Activated T-helper 2 cell treated with anti-CD3 and anti-CD28 coated beads, Interferon-gamma antibody, Interleukin-2, Interleukin-4, amounts not matched to agents 10 μg/mL and 5 μg/mL and 100 μg/mL, durations not matched to agents 14 hours and 24 hours and 36 hours (primary cell): ENCODE results near the gene SLC18A3. TPM values are rescaled to one million over a fixed set of nuclear protein-coding genes. Genes with fewer than 3 reads are reported as not detected.
A peak's percentile ranks its signal among the peaks of the same experiment; 100 is the strongest.

ENCODE experiments used
- DNase-seq: peaks from one replicate; pipeline ENCODE4 v3.0.0; 2021; ENCODE audit warnings: low spot score
- H3K27ac Mint-ChIP-seq: one replicate; pipeline ENCODE4 v1.8.0; 2021; ENCODE audit warnings: mixed read lengths
- H3K27me3 Mint-ChIP-seq: one replicate; pipeline ENCODE4 v1.8.0; 2021; ENCODE audit warnings: low read depth, mixed read lengths
- H3K36me3 Mint-ChIP-seq: one replicate; pipeline ENCODE4 v1.8.0; 2021; ENCODE audit warnings: low read depth, mixed read lengths
- H3K4me1 Mint-ChIP-seq: one replicate; pipeline ENCODE4 v1.8.0; 2021; ENCODE audit warnings: low read depth, mixed read lengths
- H3K4me3 Mint-ChIP-seq: one replicate; pipeline ENCODE4 v1.8.0; 2021; ENCODE audit warnings: low read depth, mild to moderate bottlenecking, moderate library complexity, mixed read lengths
- H3K9me3 Mint-ChIP-seq: one replicate; pipeline ENCODE4 v1.8.0; 2021; ENCODE audit warnings: mixed read lengths
- intact Hi-C: fragments of 100-400 bp; cut with micrococcal nuclease; formaldehyde crosslinking; loops from one replicate; pipeline ENCODE4 v1.15.1; 2023
- total RNA-seq: library from RNA; stranded (reverse); gene quantifications from 2 replicates; pipeline ENCODE4 v1.2.3, GENCODE V29; 2022

Gene SLC18A3
- total RNA-seq, 1 donor from 2014 or later = 0.32 TPM

- no peak for DNase-seq
- peaks cover 9% of the 10 kb centered on the region for H3K4me1 Mint-ChIP-seq
- no peaks in the 10 kb centered on the region for H3K9me3 Mint-ChIP-seq
- peaks cover 62% of the 10 kb centered on the region for H3K27me3 Mint-ChIP-seq
- intact Hi-C loops = loop anchor here (5.0 kb wide), 1 partner anchor 1383 kb away; no protein-coding TSS in a partner anchor
- H3K27ac Mint-ChIP-seq = no peak overlapping the region
- H3K36me3 Mint-ChIP-seq = no peaks in the 10 kb centered on the region
- H3K4me3 Mint-ChIP-seq = no peak overlapping the region
These were observed 612 bp upstream of the SLC18A3 start for GRCh38 chr10:49609283-49610113.

- intact Hi-C loops = no loop called here
These were observed 502 bp downstream of the SLC18A3 start for GRCh38 chr10:49610458-49611165.

GRCh38 chr10:49611166-49611815 is 1.2 kb downstream of the SLC18A3 start:
- Mint-ChIP-seq H3K36me3 (no peaks in the 10 kb centered on the region), H3K27me3 (peaks cover 72% of the 10 kb centered on the region), H3K27ac (no peak overlapping the region), H3K4me3 (no peak overlapping the region), H3K4me1 (peaks cover 9% of the 10 kb centered on the region), H3K9me3 (no peaks in the 10 kb centered on the region)
- no peak for DNase-seq
- intact Hi-C loops = no loop called here

More at GRCh38 chr10:49610458-49611165, 502 bp downstream of the SLC18A3 start:
- Mint-ChIP-seq H3K27ac (no peak overlapping the region), H3K4me1 (peaks cover 9% of the 10 kb centered on the region), H3K27me3 (peaks cover 69% of the 10 kb centered on the region), H3K9me3 (no peaks in the 10 kb centered on the region), H3K4me3 (no peak overlapping the region), H3K36me3 (no peaks in the 10 kb centered on the region)
- DNase-seq = no peak

- peaks cover 70% of the 10 kb centered on the region for H3K27me3 Mint-ChIP-seq
- intact Hi-C loops = no loop called here
- H3K4me1 Mint-ChIP-seq = peaks cover 9% of the 10 kb centered on the region
- no peaks in the 10 kb centered on the region for H3K9me3 Mint-ChIP-seq
- no peak overlapping the region for H3K4me3 Mint-ChIP-seq
- H3K36me3 Mint-ChIP-seq = no peaks in the 10 kb centered on the region
- no peak for DNase-seq
- no peak overlapping the region for H3K27ac Mint-ChIP-seq
These were observed 1.9 kb downstream of the SLC18A3 start for GRCh38 chr10:49611816-49612512.

- no peaks in the 10 kb centered on the region for H3K9me3 Mint-ChIP-seq
- H3K4me3 Mint-ChIP-seq = peak overlapping the region; percentile 32
- H3K27ac Mint-ChIP-seq = no peak overlapping the region
- H3K4me1 Mint-ChIP-seq = peaks cover 9% of the 10 kb centered on the region
- H3K27me3 Mint-ChIP-seq = peaks cover 70% of the 10 kb centered on the region
- intact Hi-C loops = no loop called here
- DNase-seq = no peak
- H3K36me3 Mint-ChIP-seq = no peaks in the 10 kb centered on the region
These were observed 2.5 kb downstream of the SLC18A3 start for GRCh38 chr10:49612513-49613164.

- Mint-ChIP-seq H3K27me3 (peaks cover 69% of the 10 kb centered on the region), H3K27ac (no peak overlapping the region), H3K36me3 (no peaks in the 10 kb centered on the region), H3K4me3 (peak overlapping the region; percentile 32), H3K9me3 (no peaks in the 10 kb centered on the region), H3K4me1 (peaks cover 9% of the 10 kb centered on the region)
- intact Hi-C loops = no loop called here
- no peak for DNase-seq
These were observed 3.2 kb downstream of the SLC18A3 start for GRCh38 chr10:49613165-49613881.

- H3K27ac Mint-ChIP-seq = no peak within 1 kb of the TSS
- H3K9me3 Mint-ChIP-seq = no peaks in the 10 kb centered on the region
- no peaks in the 10 kb centered on the region for H3K36me3 Mint-ChIP-seq
- intact Hi-C loops = no loop called here
- H3K4me1 Mint-ChIP-seq = peaks cover 9% of the 10 kb centered on the region
- no peak for DNase-seq
- H3K4me3 Mint-ChIP-seq = peak within 1 kb of the TSS; percentile 32
- H3K27me3 Mint-ChIP-seq = peaks cover 65% of the 10 kb centered on the region
These were observed 3.8 kb downstream of the SLC18A3 start, which contains the start of gene CHAT for GRCh38 chr10:49613882-49614241. CHAT (plus strand) TSS chr10:49614037; CDS start chr10:49614190, 153 bp downstream.

GRCh38 chr10:49614242-49615198 is 4.4 kb downstream of the SLC18A3 start:
- no peak overlapping the region for H3K27ac Mint-ChIP-seq
- intact Hi-C loops = no loop called here
- H3K4me1 Mint-ChIP-seq = peaks cover 9% of the 10 kb centered on the region
- H3K27me3 Mint-ChIP-seq = peaks cover 64% of the 10 kb centered on the region
- no peaks in the 10 kb centered on the region for H3K36me3 Mint-ChIP-seq
- no peak for DNase-seq
- no peak overlapping the region for H3K4me3 Mint-ChIP-seq
- no peaks in the 10 kb centered on the region for H3K9me3 Mint-ChIP-seq

GRCh38 chr10:49615213-49615612 is 5.1 kb downstream of the SLC18A3 start:
- DNase-seq = no peak
- H3K4me1 Mint-ChIP-seq = peaks cover 9% of the 10 kb centered on the region
- peaks cover 64% of the 10 kb centered on the region for H3K27me3 Mint-ChIP-seq
- no peaks in the 10 kb centered on the region for H3K9me3 Mint-ChIP-seq
- intact Hi-C loops = no loop called here
- H3K4me3 Mint-ChIP-seq = no peak overlapping the region
- no peaks in the 10 kb centered on the region for H3K36me3 Mint-ChIP-seq
- H3K27ac Mint-ChIP-seq = no peak overlapping the region

GRCh38 chr10:49615721-49616120 is 5.6 kb downstream of the SLC18A3 start:
- Mint-ChIP-seq H3K36me3 (no peaks in the 10 kb centered on the region), H3K27me3 (peaks cover 64% of the 10 kb centered on the region), H3K4me3 (no peak overlapping the region), H3K27ac (no peak overlapping the region), H3K9me3 (no peaks in the 10 kb centered on the region), H3K4me1 (peaks cover 9% of the 10 kb centered on the region)
- no peak for DNase-seq
- intact Hi-C loops = no loop called here
